GM23248 (cell line): ENCODE data around the gene POLD3. TPM values are rescaled to one million over a fixed set of nuclear protein-coding genes. Genes with fewer than 3 reads are reported as not detected.

Experiments
- DNase-seq: peaks from one replicate; pipeline ENCODE4 v3.0.0-alpha.2; 2015
- H2AFZ ChIP-seq: fragments of 200-600 bp; sonication (generic); 2 replicates; pipeline ENCODE4 v1.6.1; 2016; ENCODE audit warnings: antibody characterized with exemption
- H3F3A ChIP-seq: fragments of 200-600 bp; sonication (generic); 2 replicates; pipeline ENCODE4 v1.6.1; 2016; ENCODE audit warnings: mild to moderate bottlenecking, antibody characterized with exemption, mixed run types; ENCODE audit not compliant: insufficient read depth
- H3K27ac ChIP-seq: fragments of 200-600 bp; sonication (generic); 2 replicates; pipeline ENCODE4 v1.5.1; 2016; ENCODE audit warnings: mild to moderate bottlenecking
- H3K27me3 ChIP-seq: fragments of 200-600 bp; sonication (generic); replicated peaks from 2 replicates; pipeline ENCODE4 v1.6.1; 2016; ENCODE audit warnings: mild to moderate bottlenecking; ENCODE audit not compliant: insufficient read depth
- H3K36me3 ChIP-seq: fragments of 200-600 bp; sonication (generic); 2 replicates; pipeline ENCODE4 v1.6.1; 2016; ENCODE audit warnings: low read depth, mild to moderate bottlenecking
- H3K4me1 ChIP-seq: fragments of 200-600 bp; sonication (generic); 2 replicates; pipeline ENCODE4 v1.6.1; 2016; ENCODE audit warnings: mild to moderate bottlenecking; ENCODE audit not compliant: insufficient read depth
- H3K4me2 ChIP-seq: fragments of 200-600 bp; sonication (generic); one replicate; pipeline ENCODE4 v1.6.1; 2016; ENCODE audit warnings: mild to moderate bottlenecking; ENCODE audit not compliant: unreplicated experiment
- H3K4me3 ChIP-seq: fragments of 200-600 bp; sonication (generic); 2 replicates; pipeline ENCODE4 v1.5.1; 2016; ENCODE audit warnings: mild to moderate bottlenecking
- H3K79me2 ChIP-seq: fragments of 200-600 bp; sonication (generic); 2 replicates; pipeline ENCODE4 v1.6.1; 2016; ENCODE audit warnings: mild to moderate bottlenecking; ENCODE audit not compliant: insufficient read depth
- H3K9ac ChIP-seq: fragments of 200-600 bp; sonication (generic); 2 replicates; pipeline ENCODE4 v1.6.1; 2016; ENCODE audit warnings: mild to moderate bottlenecking
- H3K9me2 ChIP-seq: fragments of 200-600 bp; sonication (generic); 2 replicates; pipeline ENCODE4 v1.6.1; 2016; ENCODE audit warnings: mixed run types, mild to moderate bottlenecking, moderate library complexity; ENCODE audit not compliant: insufficient read depth
- H3K9me3 ChIP-seq: fragments of 200-600 bp; sonication (generic); one replicate; pipeline ENCODE4 v1.6.1; 2017; ENCODE audit warnings: low read depth
- H4K20me1 ChIP-seq: fragments of 200-600 bp; sonication (generic); 2 replicates; pipeline ENCODE4 v1.6.0; 2016; ENCODE audit not compliant: insufficient read depth
- EZH2 ChIP-seq: fragments of 200-600 bp; sonication (generic); IDR thresholded peaks from 2 replicates; pipeline ENCODE4 v1.6.1; 2018; ENCODE audit warnings: antibody characterized with exemption, mild to moderate bottlenecking; ENCODE audit not compliant: insufficient read depth, poor library complexity, severe bottlenecking
- EZH2phosphoT487 ChIP-seq: fragments of 200-600 bp; sonication (generic); IDR thresholded peaks from 2 replicates; pipeline ENCODE4 v1.6.1; 2018; ENCODE audit warnings: antibody characterized with exemption, moderate library complexity, mild to moderate bottlenecking, low read depth; ENCODE audit not compliant: insufficient read depth
- WGBS, 2 experiments: methylation state at CpG; one replicate each; pipeline ENCODE4 v1.1.6; 2015 to 2017; ENCODE audit warnings: low lambda C conversion rate in 2 of 2, low coverage in 1 of 2; ENCODE audit errors: missing lambda C conversion rate in 2 of 2; 5-methylcytosine and 5-hydroxymethylcytosine counted together
- in situ Hi-C: fragments of 300-500 bp; cut with MboI; formaldehyde crosslinking; loops from 2 replicates; pipeline ENCODE4 v1.15.0; 2020
- polyA plus RNA-seq: library from polyadenylated mRNA; unstranded; fragments of >200 nt; fragmentation: Nextera tagmentation; extraction: Ambion mirVana; gene quantifications from 2 replicates; pipeline ENCODE4 v1.2.1, GENCODE V29; 2016
- total RNA-seq: library from RNA; depleted of rRNA; stranded (reverse); fragments of >200 nt; shearing (Covaris generic); gene quantifications from 2 replicates; pipeline ENCODE4 v1.2.3, GENCODE V29; 2014

Gene POLD3
- total and polyA plus RNA-seq, 2 experiments from 2014 or later, result 8.4 to 16.5 TPM

DNA sequence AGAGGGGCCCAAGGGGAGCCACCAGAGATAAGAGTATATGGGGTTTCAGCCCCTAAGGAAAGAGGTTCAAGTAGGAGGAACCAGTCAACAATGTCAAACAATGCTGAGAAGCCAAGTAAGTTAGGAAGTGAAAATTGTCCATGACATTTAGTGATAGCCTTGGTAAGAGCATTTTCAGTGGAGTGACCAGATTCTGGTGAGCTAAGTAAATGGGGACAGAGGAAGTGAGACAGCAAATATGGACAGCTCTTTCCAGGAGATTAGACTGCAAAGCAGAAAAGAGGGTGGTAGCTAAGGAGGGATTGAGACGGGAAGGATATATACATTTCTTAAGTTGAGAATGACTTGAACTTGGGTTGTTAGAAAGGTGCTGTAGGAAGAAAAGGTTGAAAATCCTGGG is 22.9 kb downstream of the POLD3 start:
- DNase-seq, result no peak
- TF ChIP-seq EZH2phosphoT487 (no peak), EZH2 (no peak)
- Histone ChIP-seq H3K36me3 (peaks cover 25% of the 10 kb centered on the region; the same call in 1 of the 2 replicates), H3K27me3 (no peaks in the 10 kb centered on the region), H3K4me2 (no peak overlapping the region), H3K27ac (no peak overlapping the region), H3K9me3 (no peaks in the 10 kb centered on the region), H3K9ac (no peak overlapping the region), H3K9me2 (no peaks in the 10 kb centered on the region), H3K4me1 (peaks cover 16% of the 10 kb centered on the region), H4K20me1 (no peaks in the 10 kb centered on the region), H3K79me2 (no peaks in the 10 kb centered on the region), H2AFZ (no peak overlapping the region), H3K4me3 (no peak overlapping the region), H3F3A (peaks cover 17% of the 10 kb centered on the region)
- in situ Hi-C loops, result no loop called here
- 96% methylated on average over 1 of the region's 1 CpG for WGBS, 2 experiments

GRCh38 chr11:74615988-74616387 is 23.6 kb downstream of the POLD3 start:
- Histone ChIP-seq H3K4me2 (no peak overlapping the region), H3K9ac (no peak overlapping the region), H3K36me3 (peaks cover 25% of the 10 kb centered on the region; the same call in 1 of the 2 replicates), H3K9me2 (no peaks in the 10 kb centered on the region), H3K4me1 (peaks cover 14% of the 10 kb centered on the region), H3F3A (peaks cover 14% of the 10 kb centered on the region), H3K27me3 (no peaks in the 10 kb centered on the region), H3K27ac (no peak overlapping the region), H3K79me2 (no peaks in the 10 kb centered on the region), H2AFZ (no peak overlapping the region), H3K4me3 (no peak overlapping the region), H3K9me3 (no peaks in the 10 kb centered on the region), H4K20me1 (no peaks in the 10 kb centered on the region)
- WGBS, 2 experiments, result 98 to 99% methylated on average over 3 of the region's 3 CpGs
- no peak for DNase-seq
- in situ Hi-C loops, result no loop called here
- TF ChIP-seq EZH2phosphoT487 (no peak), EZH2 (no peak)

DNA sequence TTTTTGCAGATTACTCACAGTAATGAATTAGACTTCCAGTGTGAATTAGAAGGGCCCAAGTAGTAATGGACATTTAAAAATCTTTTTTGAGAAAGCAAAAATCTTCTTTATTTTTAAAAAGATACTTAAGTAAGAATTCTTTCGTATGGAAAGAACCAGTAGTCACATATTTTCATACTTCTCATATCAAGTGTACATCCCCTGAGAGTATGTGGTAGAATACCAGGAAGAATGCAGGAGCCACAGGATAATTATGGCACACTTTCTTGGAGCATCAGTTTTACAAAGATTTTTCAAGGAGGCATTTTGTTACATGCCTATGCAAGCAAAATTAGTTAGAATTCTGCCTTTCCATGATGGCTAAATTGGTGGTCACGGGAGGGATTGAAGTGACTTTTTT is 28.1 kb downstream of the POLD3 start:
- H3K4me2 ChIP-seq, result no peak overlapping the region
- no peak overlapping the region for H3K9ac ChIP-seq
- no peaks in the 10 kb centered on the region for H3K4me1 ChIP-seq
- no peaks in the 10 kb centered on the region for H3K9me3 ChIP-seq
- no peak overlapping the region for H3K27ac ChIP-seq
- no peaks in the 10 kb centered on the region for H4K20me1 ChIP-seq
- in situ Hi-C loops, result no loop called here
- no peak overlapping the region for H3K4me3 ChIP-seq
- no peaks in the 10 kb centered on the region for H3K79me2 ChIP-seq
- no peaks in the 10 kb centered on the region for H3F3A ChIP-seq
- H3K9me2 ChIP-seq, result no peaks in the 10 kb centered on the region
- no peak for TF ChIP-seq EZH2
- TF ChIP-seq EZH2phosphoT487, result no peak
- 79 to 83% methylated on average over 2 of the region's 2 CpGs for WGBS, 2 experiments
- DNase-seq, result no peak
- no peak overlapping the region for H2AFZ ChIP-seq
- H3K27me3 ChIP-seq, result no peaks in the 10 kb centered on the region
- H3K36me3 ChIP-seq, result peaks cover 10% of the 10 kb centered on the region; the same call in 1 of the 2 replicates

DNA sequence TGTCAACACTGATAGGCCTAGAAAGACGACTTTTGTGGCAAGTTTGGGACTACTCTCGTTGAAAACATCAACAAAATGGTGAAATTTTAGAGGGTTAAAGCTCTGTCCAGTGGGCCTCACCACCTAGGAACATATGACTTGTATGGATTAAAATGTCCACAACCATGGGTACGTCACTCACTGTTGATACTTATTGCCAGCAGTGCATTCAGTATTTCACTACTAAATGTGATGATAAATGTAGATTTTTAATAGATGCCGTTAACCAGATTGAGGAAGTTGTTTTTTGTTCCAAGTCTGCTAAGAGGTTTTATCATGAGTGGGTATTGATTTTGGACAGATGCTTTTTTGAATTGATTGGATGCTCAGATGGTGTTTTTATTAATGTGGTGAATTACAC is 33.7 kb downstream of the POLD3 start:
- Histone ChIP-seq H3K79me2 (no peaks in the 10 kb centered on the region), H4K20me1 (no peaks in the 10 kb centered on the region), H3K36me3 (peaks cover 10% of the 10 kb centered on the region), H3K9me3 (no peaks in the 10 kb centered on the region), H3K4me1 (no peaks in the 10 kb centered on the region), H3K27ac (no peak overlapping the region), H3K4me2 (no peak overlapping the region), H3K27me3 (no peaks in the 10 kb centered on the region), H3K9ac (no peak overlapping the region), H3F3A (no peaks in the 10 kb centered on the region), H3K9me2 (no peaks in the 10 kb centered on the region), H2AFZ (no peak overlapping the region), H3K4me3 (no peak overlapping the region)
- TF ChIP-seq EZH2 (no peak), EZH2phosphoT487 (no peak)
- DNase-seq, result no peak
- in situ Hi-C loops, result no loop called here
- 94 to 97% methylated on average over 4 of the region's 4 CpGs for WGBS, 2 experiments

GRCh38 chr11:74626604-74627003 is 34.2 kb downstream of the POLD3 start:
- WGBS, 2 experiments, result 96 to 97% methylated on average over 5 of the region's 5 CpGs
- no peak overlapping the region for H3K4me2 ChIP-seq
- H3K27ac ChIP-seq, result no peak overlapping the region
- TF ChIP-seq EZH2 (no peak), EZH2phosphoT487 (no peak)
- no peaks in the 10 kb centered on the region for H3K4me1 ChIP-seq
- H3K27me3 ChIP-seq, result no peaks in the 10 kb centered on the region
- H2AFZ ChIP-seq, result no peak overlapping the region
- H3K9ac ChIP-seq, result no peak overlapping the region
- no peaks in the 10 kb centered on the region for H3K79me2 ChIP-seq
- no peak overlapping the region for H3K4me3 ChIP-seq
- in situ Hi-C loops, result no loop called here
- H3K9me3 ChIP-seq, result no peaks in the 10 kb centered on the region
- H3F3A ChIP-seq, result no peaks in the 10 kb centered on the region
- no peaks in the 10 kb centered on the region for H3K9me2 ChIP-seq
- H3K36me3 ChIP-seq, result peaks cover 10% of the 10 kb centered on the region
- H4K20me1 ChIP-seq, result no peaks in the 10 kb centered on the region
- no peak for DNase-seq
